ENCODE measurements around the gene EXOC3L4. TPM values are rescaled to one million over a fixed set of nuclear protein-coding genes. Genes with fewer than 3 reads are reported as not detected.
A peak's percentile ranks its signal among the peaks of the same experiment; 100 is the strongest.

Gene EXOC3L4
- total and polyA plus RNA-seq, 5 donors = 0.63 to 2.5 (median 1.2) TPM

DNA sequence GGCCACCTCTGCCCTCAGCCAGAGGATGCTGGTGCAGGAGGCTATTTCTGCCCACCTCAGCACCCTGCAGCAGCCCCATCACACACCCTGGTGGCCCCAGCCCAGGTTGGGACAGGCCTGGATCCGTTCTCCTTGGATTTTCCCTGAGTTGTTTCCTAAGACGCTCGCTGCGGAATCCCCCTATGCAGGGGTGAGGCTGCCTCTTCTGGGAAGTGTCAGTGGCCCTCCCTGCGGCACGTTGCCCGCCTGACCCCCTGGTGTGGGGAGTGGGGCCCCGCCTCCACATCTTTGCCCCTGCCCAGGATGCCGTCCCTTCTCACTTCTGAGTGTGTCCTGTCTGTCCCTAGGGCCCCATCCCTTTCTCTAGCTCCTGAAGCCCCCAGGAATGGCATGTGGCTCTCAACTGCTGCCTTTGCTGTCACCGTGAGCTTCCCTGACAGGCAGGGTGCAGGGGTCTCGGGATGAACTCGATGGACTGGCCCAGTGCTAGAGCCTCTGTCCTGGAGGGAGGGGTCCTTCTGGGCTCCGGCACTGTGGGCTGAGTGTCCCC, 594 bp upstream of the EXOC3L4 start:
- no peaks in the 10 kb centered on the region for H3K4me1 ChIP-seq (ENCODE audit: control insufficient read depth, insufficient read depth, low read length)
- DNase-seq (peak in 2 of 3 donors; percentile 35 to 40), ATAC-seq (no peak)
- no peaks in the 10 kb centered on the region for H3K9me3 ChIP-seq (ENCODE audit: control insufficient read depth, low read length)
- WGBS = 71% methylated on average over 13 of the region's 13 CpGs
- H3K4me3 ChIP-seq (ENCODE audit: low read length) = no peak overlapping the region
- intact Hi-C loops (cut with DNase I) = no loop called here
- H3K27me3 ChIP-seq (ENCODE audit: control insufficient read depth, insufficient read depth) = no peaks in the 10 kb centered on the region
- H3K27ac ChIP-seq (ENCODE audit: low read length) = peak overlapping the region; percentile 14

DNA sequence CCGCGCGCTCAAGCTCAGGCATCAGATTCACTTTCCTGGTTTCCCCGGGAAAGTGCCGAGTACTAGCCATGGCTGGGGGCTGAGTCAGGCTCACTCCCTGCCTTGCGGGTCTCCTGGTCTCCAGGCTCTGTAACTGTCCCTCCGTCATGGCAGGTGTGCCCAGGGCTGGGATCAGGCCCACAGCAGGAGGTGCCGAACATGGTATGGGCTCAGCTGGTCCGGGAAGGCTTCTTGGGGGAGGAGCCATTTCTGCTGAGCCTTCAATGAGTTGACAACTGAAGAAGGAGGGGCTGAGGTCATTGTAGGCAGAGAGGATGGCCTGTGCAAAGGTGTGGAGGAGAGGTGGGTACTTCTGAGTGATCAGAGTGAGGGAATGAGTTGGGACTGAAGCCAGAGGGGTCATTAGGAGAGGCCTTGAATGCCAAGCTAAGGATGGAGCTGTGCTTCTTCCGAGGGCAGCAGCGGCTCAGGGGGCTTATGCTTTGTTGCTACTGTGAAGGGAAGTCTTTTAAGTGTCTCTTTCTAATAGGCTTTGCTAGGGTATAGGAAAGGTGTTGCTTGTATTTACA, 769 bp downstream of the EXOC3L4 start:
- 92% methylated on average over 11 of the region's 11 CpGs for WGBS
- no peak for ATAC-seq
- Histone ChIP-seq H3K27me3 (ENCODE audit: control insufficient read depth, insufficient read depth) (no peaks in the 10 kb centered on the region), H3K4me1 (ENCODE audit: control insufficient read depth, insufficient read depth, low read length) (no peaks in the 10 kb centered on the region), H3K9me3 (ENCODE audit: control insufficient read depth, low read length) (no peaks in the 10 kb centered on the region), H3K27ac (ENCODE audit: low read length) (no peak overlapping the region), H3K4me3 (ENCODE audit: low read length) (no peak overlapping the region)
- DNase-seq = peak in 2 of 3 donors; percentile 32 to 33
- intact Hi-C loops (cut with DNase I) = no loop called here

DNA sequence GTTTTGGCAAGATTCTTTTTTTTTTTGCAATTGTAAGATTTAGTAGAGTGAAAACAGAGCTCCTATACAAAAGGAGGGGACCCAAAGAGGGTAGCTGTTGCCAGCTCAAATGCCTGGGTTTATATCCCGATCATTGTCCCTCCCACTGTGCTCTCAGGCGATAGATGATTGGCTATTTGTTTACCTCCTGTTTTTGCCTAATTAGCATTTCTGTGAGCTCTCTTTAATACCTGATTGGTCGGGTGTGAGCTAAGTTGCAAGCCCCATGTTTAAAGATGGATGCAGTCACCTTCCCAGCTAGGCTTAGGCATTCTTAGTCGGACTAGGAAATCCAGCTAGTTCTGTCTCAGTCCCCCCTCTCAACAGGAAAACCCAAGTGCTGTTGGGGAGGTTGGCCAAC, 1.9 kb downstream of the EXOC3L4 start:
- DNase-seq = no peak
- no peak for ATAC-seq
- Histone ChIP-seq H3K4me3 (ENCODE audit: low read length) (no peak overlapping the region), H3K4me1 (ENCODE audit: control insufficient read depth, insufficient read depth, low read length) (no peaks in the 10 kb centered on the region), H3K27ac (ENCODE audit: low read length) (no peak overlapping the region), H3K9me3 (ENCODE audit: control insufficient read depth, low read length) (no peaks in the 10 kb centered on the region), H3K27me3 (ENCODE audit: control insufficient read depth, insufficient read depth) (no peaks in the 10 kb centered on the region)
- intact Hi-C loops (cut with DNase I) = no loop called here
- 80% methylated on average over 4 of the region's 4 CpGs for WGBS

DNA sequence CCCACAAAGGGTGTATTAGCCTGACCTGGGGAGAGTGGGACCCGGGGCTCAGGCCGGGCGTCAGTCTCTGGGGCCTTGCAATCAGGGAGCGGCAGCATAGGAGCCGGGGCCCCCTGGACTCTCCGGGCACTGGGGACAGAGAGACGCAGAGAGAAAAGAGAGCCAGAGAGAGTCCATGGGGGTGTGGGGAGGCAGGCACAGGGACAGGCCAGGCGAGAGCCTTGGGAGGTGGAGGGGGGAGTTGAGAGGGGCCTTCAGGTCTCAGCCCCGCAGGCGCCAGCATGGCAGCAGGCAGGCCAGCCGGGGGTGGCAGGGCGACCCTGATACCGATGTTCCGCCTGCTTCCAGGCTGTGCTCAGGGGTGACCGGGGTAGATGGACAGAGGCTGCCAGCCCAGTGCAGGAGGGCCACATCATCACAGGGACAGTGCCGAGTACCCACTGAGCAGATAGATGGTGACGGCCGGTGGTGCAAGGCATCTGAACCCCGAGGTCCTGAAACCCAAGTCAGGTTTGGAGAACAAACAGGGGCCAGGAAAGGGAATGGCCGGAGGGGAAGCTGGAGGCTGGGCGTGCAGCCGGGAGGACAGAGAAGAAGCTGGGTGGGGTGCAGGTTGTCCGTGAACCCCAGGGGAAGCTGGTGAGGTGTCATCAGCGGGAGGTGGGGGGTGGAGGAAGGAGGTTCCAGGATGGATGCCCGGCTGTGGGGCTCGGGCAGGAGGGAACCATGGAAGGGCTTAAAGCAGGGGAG, 2.9 kb downstream of the EXOC3L4 start:
- H3K27ac ChIP-seq (ENCODE audit: low read length) = no peak overlapping the region
- H3K9me3 ChIP-seq (ENCODE audit: control insufficient read depth, low read length) = no peaks in the 10 kb centered on the region
- no peaks in the 10 kb centered on the region for H3K27me3 ChIP-seq (ENCODE audit: control insufficient read depth, insufficient read depth)
- ATAC-seq = no peak
- intact Hi-C loops (cut with DNase I) = no loop called here
- H3K4me1 ChIP-seq (ENCODE audit: control insufficient read depth, insufficient read depth, low read length) = no peaks in the 10 kb centered on the region
- peak in 2 of 3 donors; percentile 39 to 45 for DNase-seq
- WGBS = 82% methylated on average over 26 of the region's 26 CpGs
- no peak overlapping the region for H3K4me3 ChIP-seq (ENCODE audit: low read length)

DNA sequence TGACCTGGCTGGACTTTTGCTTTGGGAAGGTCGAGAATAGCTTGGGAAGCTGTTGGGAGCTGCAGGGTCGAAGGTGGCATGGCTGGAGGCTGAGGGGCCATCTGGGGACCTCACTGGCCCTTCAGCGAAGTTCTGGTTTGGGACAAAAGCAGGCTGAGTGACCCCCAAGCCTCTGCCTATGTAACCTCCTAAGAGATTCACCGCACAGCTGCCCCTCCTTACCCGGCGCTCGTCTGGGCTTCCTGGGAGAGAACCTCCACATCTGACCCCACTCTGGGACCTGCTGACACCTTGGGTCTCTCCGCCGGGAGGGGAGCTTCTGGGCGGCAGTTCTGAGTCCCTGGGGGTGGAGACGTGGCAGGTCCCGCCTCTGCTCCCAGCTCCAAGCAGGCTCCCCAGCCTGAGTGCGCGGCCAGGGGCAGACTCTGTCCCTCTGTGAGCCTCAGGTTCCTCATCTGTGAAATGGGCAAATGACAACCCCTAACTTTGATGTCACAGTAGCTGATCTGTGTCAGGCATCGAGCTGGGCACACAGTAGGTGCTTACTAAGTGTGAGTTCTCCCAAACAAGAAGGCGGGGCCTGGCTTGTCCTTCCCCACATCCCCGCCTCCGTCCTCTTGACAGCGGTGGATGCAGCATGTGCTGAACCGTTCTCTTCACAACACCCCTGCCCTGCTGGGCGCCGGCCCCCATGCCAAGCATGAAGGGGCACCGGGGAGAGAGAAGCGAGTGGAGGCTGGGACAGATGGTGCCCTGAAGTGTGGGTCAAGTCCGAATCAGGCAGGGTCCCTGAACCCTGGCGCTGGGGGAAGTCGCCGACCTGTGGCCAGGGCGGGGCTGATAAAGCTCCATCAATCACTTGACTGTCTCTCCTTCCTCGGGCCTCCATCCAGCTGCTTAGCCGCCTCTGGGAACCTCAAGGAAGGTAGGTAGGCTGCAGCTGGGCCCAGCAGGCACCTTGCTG, 3.8 kb downstream of the EXOC3L4 start:
- H3K27me3 ChIP-seq (ENCODE audit: control insufficient read depth, insufficient read depth) = no peaks in the 10 kb centered on the region
- DNase-seq = peak; percentile 12 to 60 (median 45)
- H3K4me1 ChIP-seq (ENCODE audit: control insufficient read depth, insufficient read depth, low read length) = no peaks in the 10 kb centered on the region
- no peaks in the 10 kb centered on the region for H3K9me3 ChIP-seq (ENCODE audit: control insufficient read depth, low read length)
- no peak overlapping the region for H3K27ac ChIP-seq (ENCODE audit: low read length)
- 76% methylated on average over 31 of the region's 31 CpGs for WGBS
- intact Hi-C loops (cut with DNase I) = no loop called here
- H3K4me3 ChIP-seq (ENCODE audit: low read length) = no peak overlapping the region
- no peak for ATAC-seq

DNA sequence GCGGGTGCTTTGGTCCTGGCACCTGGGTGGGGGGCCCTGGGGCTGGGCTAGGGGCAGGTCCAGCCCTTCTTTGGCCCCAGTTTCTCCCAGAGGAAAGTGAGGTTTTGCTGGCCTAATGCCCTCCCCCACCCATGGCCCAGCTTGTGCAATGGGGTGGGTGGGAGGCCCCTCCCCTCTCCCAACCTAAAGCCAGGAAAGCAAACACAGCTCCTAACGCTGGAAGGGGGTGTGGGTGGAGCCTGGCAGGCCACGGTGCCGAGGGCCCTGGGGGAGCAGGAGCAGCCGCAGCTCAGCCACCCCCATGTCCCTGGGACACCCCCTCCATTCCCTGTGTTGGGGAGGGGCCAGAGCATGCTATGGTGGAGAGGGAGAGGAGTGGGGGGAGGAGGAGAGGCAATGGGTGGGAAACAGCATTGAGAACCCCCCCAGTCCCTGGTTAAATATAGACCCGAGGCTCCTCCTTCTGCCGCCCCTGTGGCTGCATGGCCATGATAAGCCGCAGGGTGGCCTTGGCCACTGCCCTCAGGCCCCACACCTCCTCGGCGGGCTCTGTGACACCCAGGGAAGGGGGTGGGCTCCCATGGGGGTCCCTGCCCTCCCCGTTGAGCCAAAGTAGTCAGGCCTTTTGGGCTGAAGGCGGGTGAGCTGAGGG, 4.7 kb downstream of the EXOC3L4 start:
- DNase-seq = peak; percentile 29 to 73 (median 62)
- ATAC-seq = peak in 1 of 2 donors; percentile 3
- 45% methylated on average over 12 of the region's 12 CpGs for WGBS
- no peaks in the 10 kb centered on the region for H3K9me3 ChIP-seq (ENCODE audit: control insufficient read depth, low read length)
- intact Hi-C loops (cut with DNase I) = no loop called here
- H3K4me3 ChIP-seq (ENCODE audit: low read length) = no peak overlapping the region
- H3K4me1 ChIP-seq (ENCODE audit: control insufficient read depth, insufficient read depth, low read length) = no peaks in the 10 kb centered on the region
- no peak overlapping the region for H3K27ac ChIP-seq (ENCODE audit: low read length)
- H3K27me3 ChIP-seq (ENCODE audit: control insufficient read depth, insufficient read depth) = no peaks in the 10 kb centered on the region

DNA sequence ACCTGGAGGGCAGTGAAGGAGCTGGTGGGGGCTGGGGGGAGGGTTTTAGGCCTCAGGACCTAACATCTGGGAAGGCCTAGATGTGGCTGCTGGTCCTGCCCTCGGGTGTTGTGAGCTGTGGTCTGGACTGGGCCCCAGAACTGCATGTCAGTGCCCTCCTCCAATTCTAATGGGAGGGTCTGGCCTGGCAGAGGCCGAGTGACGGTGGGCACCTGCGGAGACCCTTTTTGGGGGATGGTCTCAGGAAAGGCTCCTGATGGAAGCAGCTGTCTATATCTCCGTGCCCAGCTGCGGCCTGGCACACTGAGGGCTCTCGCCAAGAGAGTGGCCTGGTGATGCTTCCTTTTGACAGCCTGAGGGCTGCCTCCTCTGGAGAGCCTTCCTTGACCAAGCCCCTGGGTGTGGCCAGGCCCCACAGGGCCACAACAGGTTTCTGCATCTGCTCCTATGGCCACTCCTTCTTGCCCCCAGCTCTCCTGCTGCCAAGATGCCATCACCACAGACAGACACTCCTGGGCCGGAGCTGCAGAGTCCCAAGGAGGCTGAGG, 5.3 kb downstream of the EXOC3L4 start:
- no peaks in the 10 kb centered on the region for H3K4me1 ChIP-seq (ENCODE audit: control insufficient read depth, insufficient read depth, low read length)
- H3K9me3 ChIP-seq (ENCODE audit: control insufficient read depth, low read length) = no peaks in the 10 kb centered on the region
- 85% methylated on average over 8 of the region's 8 CpGs for WGBS
- H3K27ac ChIP-seq (ENCODE audit: low read length) = no peak overlapping the region
- intact Hi-C loops (cut with DNase I) = loop anchor here in 2 of 4 donors (10.0 kb wide), 2 partner anchors 85 to 195 kb away; no protein-coding TSS in a partner anchor
- peak in 2 of 3 donors; percentile 30 to 34 for DNase-seq
- no peaks in the 10 kb centered on the region for H3K27me3 ChIP-seq (ENCODE audit: control insufficient read depth, insufficient read depth)
- no peak for ATAC-seq
- no peak overlapping the region for H3K4me3 ChIP-seq (ENCODE audit: low read length)

DNA sequence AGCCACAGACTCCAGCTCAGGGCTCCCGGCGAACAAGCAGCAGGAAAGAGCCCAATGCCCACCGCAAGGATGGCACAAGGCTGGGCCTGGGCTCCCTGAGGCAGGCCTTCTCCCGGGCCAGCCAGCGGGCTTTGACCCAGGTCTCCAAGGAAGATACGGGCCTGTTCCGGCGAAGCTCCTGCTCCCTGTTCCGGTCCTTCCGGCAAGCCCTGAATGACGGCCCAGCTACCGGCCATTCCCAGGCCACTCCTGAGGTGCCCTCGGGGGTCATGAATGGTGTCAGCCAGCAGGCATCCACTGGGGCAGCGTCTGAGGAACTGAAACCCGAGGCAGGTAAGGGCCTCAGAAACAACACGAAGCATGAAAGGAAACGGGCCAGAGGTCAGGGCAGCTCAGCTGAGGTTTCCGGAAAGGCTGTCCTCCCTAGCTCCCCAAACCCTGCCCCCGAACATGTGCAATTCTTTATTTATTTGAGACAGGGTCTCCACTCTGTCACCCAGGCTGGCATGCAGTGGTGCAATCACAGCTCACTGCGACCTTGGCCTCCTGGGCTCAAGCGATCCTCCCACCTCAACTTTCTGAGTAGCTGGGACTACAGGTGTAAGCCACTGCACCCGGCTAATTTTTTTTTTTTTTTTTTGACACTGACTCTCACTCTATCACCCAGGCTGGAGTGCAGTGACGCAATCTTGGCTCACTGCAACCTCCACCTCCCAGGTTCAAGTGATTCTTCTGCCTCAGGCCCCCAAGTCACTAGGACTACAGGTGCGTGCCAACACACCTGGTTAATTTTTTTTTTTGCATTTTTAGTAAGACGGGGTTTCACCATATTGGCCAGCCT, 6.0 kb downstream of the EXOC3L4 start:
- DNase-seq (peak in 2 of 3 donors; percentile 12 to 49), ATAC-seq (no peak)
- Histone ChIP-seq H3K9me3 (ENCODE audit: control insufficient read depth, low read length) (no peaks in the 10 kb centered on the region), H3K4me3 (ENCODE audit: low read length) (no peak overlapping the region), H3K27ac (ENCODE audit: low read length) (no peak overlapping the region), H3K27me3 (ENCODE audit: control insufficient read depth, insufficient read depth) (no peaks in the 10 kb centered on the region), H3K4me1 (ENCODE audit: control insufficient read depth, insufficient read depth, low read length) (no peaks in the 10 kb centered on the region)
- WGBS = 89% methylated on average over 25 of the region's 25 CpGs
- intact Hi-C loops (cut with DNase I) = loop anchor here in 2 of 4 donors (10.0 kb wide), 2 partner anchors 84 to 194 kb away; no protein-coding TSS in a partner anchor

DNA sequence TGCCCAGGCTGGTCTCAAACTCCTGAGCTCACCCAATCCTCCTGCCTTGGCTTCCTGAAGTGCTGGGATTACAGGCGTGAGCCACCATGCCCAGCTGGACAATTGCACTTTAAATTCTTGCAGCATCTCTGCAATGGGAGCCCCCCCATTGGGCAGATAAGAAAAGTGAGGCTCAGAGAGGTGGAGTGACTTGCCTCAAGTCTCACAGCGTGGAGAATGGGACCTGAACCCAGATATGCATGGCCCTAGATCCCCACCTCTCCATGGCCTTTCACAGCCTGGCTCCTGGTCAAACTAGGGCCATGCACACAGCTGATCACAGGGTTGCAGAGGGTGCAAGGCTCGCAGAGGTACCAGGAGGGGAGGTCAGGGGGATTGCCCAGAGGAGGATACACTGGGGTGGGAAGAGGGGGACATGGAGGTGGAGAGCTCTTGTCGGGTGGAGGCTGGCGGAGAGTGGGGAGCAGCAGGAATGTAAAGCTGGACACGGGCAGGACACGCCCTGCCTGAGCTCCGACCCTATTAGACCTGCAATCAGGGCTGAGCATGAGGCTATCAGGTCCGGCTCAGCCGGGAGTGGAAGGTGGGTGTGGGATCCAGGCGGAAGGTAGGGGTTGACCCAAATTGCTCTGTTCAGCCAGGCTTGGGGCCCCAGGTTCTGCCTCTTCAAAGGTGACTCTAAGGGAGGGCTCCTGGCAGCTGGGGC, 6.9 kb downstream of the EXOC3L4 start:
- intact Hi-C loops (cut with DNase I) = loop anchor here in 2 of 4 donors (10.0 kb wide), 2 partner anchors 83 to 193 kb away; no protein-coding TSS in a partner anchor
- Histone ChIP-seq H3K4me1 (ENCODE audit: control insufficient read depth, insufficient read depth, low read length) (no peaks in the 10 kb centered on the region), H3K27ac (ENCODE audit: low read length) (no peak overlapping the region), H3K9me3 (ENCODE audit: control insufficient read depth, low read length) (no peaks in the 10 kb centered on the region), H3K4me3 (ENCODE audit: low read length) (no peak overlapping the region), H3K27me3 (ENCODE audit: control insufficient read depth, insufficient read depth) (no peaks in the 10 kb centered on the region)
- ATAC-seq = no peak
- WGBS = 94% methylated on average over 11 of the region's 11 CpGs
- DNase-seq = peak in 2 of 3 donors; percentile 36 to 43
